Keratinocyte (primary cell): ENCODE data around the gene LIPJ. TPM values are rescaled to one million over a fixed set of nuclear protein-coding genes. Genes with fewer than 3 reads are reported as not detected.

ENCODE experiments used
- DNase-seq: peaks from one replicate; pipeline ENCODE4 v3.0.0-alpha.2; 2011; ENCODE audit warnings: low read depth, missing footprints, low spot score
- FAIRE-seq: peaks from 2 replicates; lab custom pipeline; 2011; peaks lifted over from hg19 to GRCh38; lab: Jason Lieb, UNC
- H2AFZ ChIP-seq: 2 replicates; pipeline ENCODE4 v1.6.0; 2012; ENCODE audit warnings: low read length, control low read depth, inconsistent platforms; ENCODE audit not compliant: control insufficient read depth
- H3K27ac ChIP-seq: 2 replicates; pipeline ENCODE4 v1.5.1; 2011; ENCODE audit warnings: low read length; ENCODE audit not compliant: control insufficient read depth, insufficient read depth
- H3K27me3 ChIP-seq: 3 replicates; pipeline ENCODE4 v1.6.0; 2011; ENCODE audit warnings: low read length; ENCODE audit not compliant: control insufficient read depth, insufficient read depth; ENCODE audit errors: extremely low read depth
- H3K36me3 ChIP-seq, 2 experiments: 2 replicates in 1 of 2; 3 replicates in 1 of 2; pipeline ENCODE4 v1.5.1; 2011; ENCODE audit warnings: low read length in 2 of 2, mild to moderate bottlenecking in 1 of 2; ENCODE audit not compliant: control insufficient read depth in 2 of 2, insufficient read depth in 2 of 2; ENCODE audit errors: extremely low read depth in 1 of 2
- H3K4me1 ChIP-seq: 3 replicates; pipeline ENCODE4 v1.5.1; 2011; ENCODE audit warnings: low read length; ENCODE audit not compliant: control insufficient read depth, insufficient read depth; ENCODE audit errors: extremely low read depth
- H3K4me2 ChIP-seq: 3 replicates; pipeline ENCODE4 v1.6.0; 2011; ENCODE audit warnings: low read depth, low read length; ENCODE audit not compliant: control insufficient read depth, insufficient read depth; ENCODE audit errors: extremely low read depth
- H3K4me3 ChIP-seq, 3 experiments: fragments of 200-600 bp in 1 of 3; sonication (generic) in 1 of 3; 2 replicates in 2 of 3; 3 replicates in 1 of 3; pipeline ENCODE4 v1.5.1; 2011 to 2016; ENCODE audit warnings: low read length in 3 of 3, mild to moderate bottlenecking in 3 of 3, control low read depth in 2 of 3, inconsistent platforms in 1 of 3, low read depth in 1 of 3, mixed read lengths in 1 of 3, mixed run types in 1 of 3, moderate library complexity in 1 of 3; ENCODE audit not compliant: control insufficient read depth in 2 of 3, insufficient read depth in 2 of 3; ENCODE audit errors: extremely low read depth in 1 of 3
- H3K79me2 ChIP-seq: 2 replicates; pipeline ENCODE4 v1.6.0; 2012; ENCODE audit warnings: low read length; ENCODE audit not compliant: control insufficient read depth, insufficient read depth
- H3K9ac ChIP-seq: 3 replicates; pipeline ENCODE4 v1.6.0; 2011; ENCODE audit warnings: low read length; ENCODE audit not compliant: control insufficient read depth, insufficient read depth; ENCODE audit errors: extremely low read depth
- H3K9me1 ChIP-seq: 3 replicates; pipeline ENCODE4 v1.6.0; 2011; ENCODE audit warnings: low read length; ENCODE audit not compliant: control insufficient read depth, insufficient read depth; ENCODE audit errors: extremely low read depth
- H3K9me3 ChIP-seq: 2 replicates; pipeline ENCODE4 v1.5.1; 2012; ENCODE audit warnings: low read depth, low read length; ENCODE audit not compliant: control insufficient read depth
- H4K20me1 ChIP-seq: 3 replicates; pipeline ENCODE4 v1.6.0; 2011; ENCODE audit warnings: low read length; ENCODE audit not compliant: control insufficient read depth, insufficient read depth; ENCODE audit errors: extremely low read depth
- CTCF ChIP-seq, 3 experiments: IDR thresholded peaks in 1 of 3; conservative IDR thresholded peaks in 1 of 3; optimal IDR thresholded peaks in 1 of 3; 2 replicates in 2 of 3; 3 replicates in 1 of 3; pipeline versions ENCODE3 to v1.5.1; 2011; ENCODE audit warnings: low read length in 3 of 3, mild to moderate bottlenecking in 3 of 3, moderate library complexity in 2 of 3, control low read depth in 1 of 3, inconsistent platforms in 1 of 3; ENCODE audit not compliant: insufficient read depth in 2 of 3; ENCODE audit errors: extremely low read depth in 1 of 3
- EZH2 ChIP-seq: IDR thresholded peaks from one replicate; pipeline ENCODE4 v1.6.1; 2012; ENCODE audit warnings: inconsistent platforms, mild to moderate bottlenecking, low read length, moderate library complexity
- dilution Hi-C: fragments of 300-500 bp; cut with MboI; formaldehyde crosslinking; loops from one replicate; pipeline ENCODE4 v1.7.0; 2020; ENCODE audit warnings: low sequenced_read_pairs; ENCODE audit not compliant: extremely low pct_ligation_motif_present
- polyA plus RNA-seq, 5 experiments: library from polyadenylated mRNA; depleted of rRNA in 3 of 5; stranded (reverse) in 3 of 5; stranded (forward) in 1 of 5; unstranded in 1 of 5; fragments of >200 nt; gene quantifications; 1 replicate in 1 of 5; 2 replicates in 3 of 5; 3 replicates in 1 of 5; pipeline versions ENCODE4 v1.2.1 to v1.2.3, GENCODE V29; 2011 to 2012; ENCODE audit warnings: missing spikeins in 2 of 5, low read depth in 1 of 5, low replicate concordance in 1 of 5

The LIPJ gene
- polyA plus RNA-seq, 1 donor (not counting 4 experiments of a cell fraction or from before 2014, with no cell fraction given) = 0.03 TPM

GRCh38 chr10:88557256-88557655 lies 29.3 kb upstream of the LIPJ start:
- no peak overlapping the region for H3K4me2 ChIP-seq
- DNase-seq = no peak
- H3K27me3 ChIP-seq = no peaks in the 10 kb centered on the region
- dilution Hi-C loops = no loop called here
- no peaks in the 10 kb centered on the region for H3K4me1 ChIP-seq
- no peak overlapping the region for H3K4me3 ChIP-seq
- no peak overlapping the region for H3K9ac ChIP-seq
- no peak overlapping the region for H3K27ac ChIP-seq
- no peaks in the 10 kb centered on the region for H3K79me2 ChIP-seq
- H4K20me1 ChIP-seq = no peaks in the 10 kb centered on the region
- FAIRE-seq = no peak
- H2AFZ ChIP-seq = no peak overlapping the region
- TF ChIP-seq EZH2 (no peak), CTCF (optimal IDR thresholded peaks at IDR 0.05 in 1 of 3, IDR thresholded peaks at IDR 0.05 in 1 of 3, conservative IDR thresholded peaks at IDR 0.05 in 1 of 3; ENCODE audit: extremely low read depth in 1 of 3, insufficient read depth in 2 of 3, low read length in 3 of 3) (no peak)
- no peaks in the 10 kb centered on the region for H3K36me3 ChIP-seq
- H3K9me1 ChIP-seq = no peaks in the 10 kb centered on the region
- no peaks in the 10 kb centered on the region for H3K9me3 ChIP-seq

DNA sequence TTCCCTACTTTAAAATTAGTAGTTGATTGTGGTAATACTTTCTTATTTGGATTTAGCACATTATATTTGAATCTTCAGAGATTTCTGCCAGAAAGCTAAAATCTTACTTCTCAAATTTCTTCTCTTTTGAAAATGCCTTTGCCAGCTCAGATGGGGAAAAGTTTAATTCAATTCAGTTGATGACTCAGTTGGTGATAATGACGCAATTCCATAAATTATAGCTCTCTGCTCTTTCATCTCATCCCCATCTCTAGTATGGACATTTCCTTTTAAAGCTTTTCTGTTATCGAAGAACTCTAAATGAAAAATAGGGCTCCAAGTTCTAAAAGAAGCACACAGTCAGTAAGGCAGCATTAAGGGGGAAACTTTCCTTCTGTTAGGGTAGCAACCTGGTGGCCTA lies 28.9 kb upstream of the LIPJ start:
- no peaks in the 10 kb centered on the region for H3K27me3 ChIP-seq
- FAIRE-seq (no peak), DNase-seq (no peak)
- no peak overlapping the region for H3K27ac ChIP-seq
- H3K4me1 ChIP-seq = no peaks in the 10 kb centered on the region
- no peaks in the 10 kb centered on the region for H3K36me3 ChIP-seq
- H3K9ac ChIP-seq = no peak overlapping the region
- H4K20me1 ChIP-seq = no peaks in the 10 kb centered on the region
- no peak for TF ChIP-seq CTCF (optimal IDR thresholded peaks at IDR 0.05 in 1 of 3, IDR thresholded peaks at IDR 0.05 in 1 of 3, conservative IDR thresholded peaks at IDR 0.05 in 1 of 3; ENCODE audit: extremely low read depth in 1 of 3, insufficient read depth in 2 of 3, low read length in 3 of 3)
- dilution Hi-C loops = no loop called here
- no peak overlapping the region for H2AFZ ChIP-seq
- no peak overlapping the region for H3K4me2 ChIP-seq
- H3K79me2 ChIP-seq = no peaks in the 10 kb centered on the region
- no peak overlapping the region for H3K4me3 ChIP-seq
- H3K9me3 ChIP-seq = no peaks in the 10 kb centered on the region
- no peaks in the 10 kb centered on the region for H3K9me1 ChIP-seq
